ENCODE data around the gene MAP2K5. TPM values are rescaled to one million over a fixed set of nuclear protein-coding genes. Genes with fewer than 3 reads are reported as not detected.
"Not testable (repeated sequence)": the region's sequence is repeated elsewhere in the genome, so short reads cannot be mapped to it uniquely, and the experiment has no call there.

Gene MAP2K5
- total and polyA plus RNA-seq, 7 donors, result 11.3 to 19.4 (median 14.3) TPM

- H3K9me3 ChIP-seq, result no peaks in the 10 kb centered on the region
- TF ChIP-seq POLR2A (IDR thresholded peaks at IDR 0.05) (no peak), CTCF (IDR thresholded peaks at IDR 0.05) (no peak), EP300 (IDR thresholded peaks at IDR 0.05) (no peak), POLR2AphosphoS5 (IDR thresholded peaks at IDR 0.05) (no peak)
- 92 to 93% methylated on average over 2 of the region's 2 CpGs for WGBS, 2 donors
Observed at GRCh38 chr15:67622110-67622509, 79.6 kb downstream of the MAP2K5 start.

DNA sequence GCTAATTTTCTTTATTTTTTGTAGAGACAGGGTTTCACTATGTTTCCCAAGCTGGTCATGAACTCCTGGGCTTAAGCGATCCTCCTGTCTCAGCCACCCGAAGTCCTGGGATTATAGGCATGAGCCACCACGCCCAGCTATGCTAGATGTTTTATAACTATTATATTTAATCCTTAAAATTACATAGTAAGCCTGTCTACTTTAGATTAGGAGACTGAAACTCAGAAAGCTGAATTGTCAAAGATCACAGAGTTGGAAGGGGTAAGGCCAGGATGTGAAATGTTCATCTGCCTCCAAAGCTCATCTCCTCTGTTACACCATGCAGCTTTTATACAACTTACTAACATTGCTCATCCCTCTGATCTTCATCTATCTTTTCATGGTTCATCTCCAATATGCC lies 89.8 kb downstream of the MAP2K5 start:
- Histone ChIP-seq H3K27me3 (no peaks in the 10 kb centered on the region), H3K27ac (no peak overlapping the region), H3K36me3 (peaks cover 0 to 26% (median 0%) of the 10 kb centered on the region in 4 donors), H3K9me3 (no peaks in the 10 kb centered on the region), H3K4me3 (no peak overlapping the region), H3K4me1 (no peaks in the 10 kb centered on the region)
- intact Hi-C loops (cut with DNase I), result no loop called here
- no peak for DNase-seq
- TF ChIP-seq CTCF (IDR thresholded peaks at IDR 0.05) (no peak), POLR2A (IDR thresholded peaks at IDR 0.05) (no peak), POLR2AphosphoS5 (IDR thresholded peaks at IDR 0.05) (no peak)
- WGBS, 2 donors, result 90 to 98% methylated on average over 3 of the region's 3 CpGs

More at GRCh38 chr15:67622110-67622509, 79.6 kb downstream of the MAP2K5 start:
- Histone ChIP-seq H3K27ac (no peak overlapping the region), H3K4me3 (no peak overlapping the region), H3K27me3 (no peaks in the 10 kb centered on the region), H3K36me3 (peaks cover 0 to 8% (median 0%) of the 10 kb centered on the region in 4 donors), H3K4me1 (no peaks in the 10 kb centered on the region)
- intact Hi-C loops (cut with DNase I), result no loop called here
- no peak for DNase-seq

- H3K9me3 ChIP-seq; H3K4me3 ChIP-seq; H3K27me3 ChIP-seq; intact Hi-C loops (cut with DNase I); H3K27ac ChIP-seq; DNase-seq; H3K4me1 ChIP-seq: not testable (repeated sequence)
- 96 to 98% methylated on average over 11 of the region's 11 CpGs for WGBS, 2 donors
- peaks cover 0 to 19% (median 2%) of the 10 kb centered on the region in 4 donors for H3K36me3 ChIP-seq
Observed at GRCh38 chr15:67635950-67636349, 93.4 kb downstream of the MAP2K5 start.

GRCh38 chr15:67639591-67639990 lies 97.1 kb downstream of the MAP2K5 start:
- Histone ChIP-seq H3K4me3 (no peak overlapping the region), H3K4me1 (peaks cover 0 to 7% (median 4%) of the 10 kb centered on the region in 4 donors), H3K27ac (no peak overlapping the region), H3K36me3 (peaks cover 0 to 10% (median 2%) of the 10 kb centered on the region in 4 donors), H3K9me3 (no peaks in the 10 kb centered on the region), H3K27me3 (no peaks in the 10 kb centered on the region)
- intact Hi-C loops (cut with DNase I), result no loop called here
- DNase-seq, result no peak
- TF ChIP-seq POLR2AphosphoS5 (IDR thresholded peaks at IDR 0.05) (no peak), POLR2A (IDR thresholded peaks at IDR 0.05) (no peak), EP300 (IDR thresholded peaks at IDR 0.05) (no peak), CTCF (IDR thresholded peaks at IDR 0.05) (no peak)
- WGBS, 2 donors, result 91 to 95% methylated on average over 6 of the region's 6 CpGs

GRCh38 chr15:67641453-67641852 lies 99.0 kb downstream of the MAP2K5 start:
- TF ChIP-seq POLR2AphosphoS5 (IDR thresholded peaks at IDR 0.05) (no peak), POLR2A (IDR thresholded peaks at IDR 0.05) (no peak), CTCF (IDR thresholded peaks at IDR 0.05) (no peak), EP300 (IDR thresholded peaks at IDR 0.05) (no peak)
- 70 to 75% methylated on average over 3 of the region's 3 CpGs for WGBS, 2 donors
- H3K9me3 ChIP-seq, result no peaks in the 10 kb centered on the region
- intact Hi-C loops (cut with DNase I), result no loop called here
- DNase-seq, result no peak
- H3K27me3 ChIP-seq, result no peaks in the 10 kb centered on the region
- H3K4me3 ChIP-seq, result no peak overlapping the region
- H3K27ac ChIP-seq, result no peak overlapping the region
- peaks cover 0 to 7% (median 4%) of the 10 kb centered on the region in 4 donors for H3K4me1 ChIP-seq
- H3K36me3 ChIP-seq, result peaks cover 0 to 13% (median 2%) of the 10 kb centered on the region in 4 donors
